SK-N-SH (cell line): ENCODE results near the gene PRPF40A. TPM values are rescaled to one million over a fixed set of nuclear protein-coding genes. Genes with fewer than 3 reads are reported as not detected.

Experiments
- CTCF ChIA-PET: fragments of 300-600, 350-600 bp; formaldehyde crosslinking; extraction: SDS; loops from one replicate; lab custom pipeline; 2021; lab: Yijun Ruan, JAX
- POLR2A ChIA-PET: fragments of 350-600 bp; sonication (Branson Sonifier 250); formaldehyde crosslinking; extraction: SDS; loops from one replicate; lab custom pipeline; 2020; ENCODE audit warnings: antibody characterized with exemption, inconsistent platforms; lab: Yijun Ruan, JAX
- DNase-seq: peaks from one replicate; pipeline ENCODE4 v3.0.0; 2012
- H2AFZ ChIP-seq: fragments of 200-600 bp; sonication (generic); 2 replicates; pipeline ENCODE4 v1.8.1; 2016; ENCODE audit warnings: antibody characterized with exemption, mild to moderate bottlenecking, low read depth
- H3F3A ChIP-seq: fragments of 200-600 bp; sonication (generic); replicated peaks from 2 replicates; pipeline ENCODE3; 2016; ENCODE audit warnings: antibody characterized with exemption, mild to moderate bottlenecking; ENCODE audit not compliant: insufficient read depth
- H3K27ac ChIP-seq, 2 experiments: fragments of 200-500 bp in 1 of 2; fragments of 200-600 bp in 1 of 2; sonication (Bioruptor generic) in 1 of 2; sonication (generic), shearing (Covaris generic) in 1 of 2; 2 replicates each; pipeline versions ENCODE4 v1.5.1 to v1.6.1; 2014 to 2016; ENCODE audit warnings: low read depth in 2 of 2, inconsistent platforms in 1 of 2, low read length in 1 of 2, mild to moderate bottlenecking in 1 of 2, mixed read lengths in 1 of 2
- H3K27me3 ChIP-seq: fragments of 200-600 bp; sonication (generic), shearing (Covaris generic); 2 replicates; pipeline ENCODE4 v1.6.1; 2016; ENCODE audit warnings: mixed run types; ENCODE audit not compliant: insufficient read depth
- H3K36me3 ChIP-seq, 2 experiments: fragments of 200-500 bp in 1 of 2; fragments of 200-600 bp in 1 of 2; sonication (Bioruptor generic) in 1 of 2; sonication (generic) in 1 of 2; replicated peaks in 1 of 2; 2 replicates each; pipeline versions ENCODE3 to v1.5.1; 2014 to 2016; ENCODE audit warnings: low read length in 1 of 2, mild to moderate bottlenecking in 1 of 2; ENCODE audit not compliant: insufficient read depth in 2 of 2, control insufficient read depth in 1 of 2
- H3K4me1 ChIP-seq, 2 experiments: fragments of 200-500 bp in 1 of 2; fragments of 200-600 bp in 1 of 2; sonication (Bioruptor generic) in 1 of 2; sonication (generic), shearing (Covaris generic) in 1 of 2; 2 replicates each; pipeline versions ENCODE4 v1.5.1 to v1.6.1; 2014 to 2016; ENCODE audit warnings: low read depth in 1 of 2, low read length in 1 of 2, mixed run types in 1 of 2; ENCODE audit not compliant: insufficient read depth in 2 of 2, control insufficient read depth in 1 of 2
- H3K4me2 ChIP-seq: fragments of 200-600 bp; sonication (generic), shearing (Covaris generic); 2 replicates; pipeline ENCODE4 v1.6.1; 2017; ENCODE audit warnings: mixed run types
- H3K4me3 ChIP-seq, 2 experiments: fragments of 200-500 bp in 1 of 2; fragments of 200-600 bp in 1 of 2; sonication (Bioruptor generic) in 1 of 2; sonication (generic), shearing (Covaris generic) in 1 of 2; 2 replicates each; pipeline versions ENCODE4 v1.5.1 to v1.8.1; 2014 to 2016; ENCODE audit warnings: low read depth in 2 of 2, inconsistent platforms in 1 of 2, low read length in 1 of 2, mild to moderate bottlenecking in 1 of 2, mixed read lengths in 1 of 2, moderate library complexity in 1 of 2
- H3K79me2 ChIP-seq: fragments of 200-600 bp; sonication (generic); 2 replicates; pipeline ENCODE4 v1.8.1; 2017; ENCODE audit warnings: mild to moderate bottlenecking; ENCODE audit not compliant: insufficient read depth
- H3K9ac ChIP-seq: fragments of 200-600 bp; sonication (generic); 2 replicates; pipeline ENCODE4 v1.6.1; 2017; ENCODE audit warnings: mixed run types
- H3K9me2 ChIP-seq: fragments of 200-600 bp; sonication (generic); 2 replicates; pipeline ENCODE4 v1.6.1; 2017; ENCODE audit warnings: mixed run types
- H3K9me3 ChIP-seq: fragments of 200-600 bp; sonication (generic); 2 replicates; pipeline ENCODE4 v1.6.1; 2017; ENCODE audit warnings: mixed run types, mild to moderate bottlenecking, moderate library complexity
- H4K20me1 ChIP-seq: fragments of 200-600 bp; sonication (generic); 2 replicates; pipeline ENCODE4 v1.6.1; 2017; ENCODE audit warnings: mild to moderate bottlenecking, mixed run types; ENCODE audit not compliant: insufficient read depth
- CTCF ChIP-seq: fragments of 200-600 bp; sonication (generic); IDR thresholded peaks from 2 replicates; pipeline ENCODE4 v1.6.1; 2017; ENCODE audit warnings: antibody characterized with exemption, mild to moderate bottlenecking, moderate library complexity
- EP300 ChIP-seq, 2 experiments: IDR thresholded peaks; 2 replicates each; pipeline versions ENCODE4 v1.4.0 to v1.6.1; 2012; ENCODE audit warnings: borderline replicate concordance in 1 of 2, low read depth in 1 of 2, low read length in 1 of 2
- FOXJ3 ChIP-seq: sonication (generic); formaldehyde crosslinking; IDR thresholded peaks from 2 replicates; pipeline ENCODE4 v1.5.1; 2020; ENCODE audit warnings: mild to moderate bottlenecking, missing genetic modification reagents
- FOXM1 ChIP-seq: IDR thresholded peaks from 2 replicates; pipeline ENCODE4 v1.4.0; 2012; ENCODE audit warnings: low read depth, mild to moderate bottlenecking
- MEF2A ChIP-seq: IDR thresholded peaks from 2 replicates; pipeline ENCODE4 v1.4.0; 2012; ENCODE audit warnings: low read depth, borderline replicate concordance
- NFIC ChIP-seq: IDR thresholded peaks from 2 replicates; pipeline ENCODE4 v1.4.0; 2012; ENCODE audit warnings: borderline replicate concordance
- POLR2AphosphoS5 ChIP-seq: IDR thresholded peaks from 2 replicates; pipeline ENCODE4 v1.6.1; 2012; ENCODE audit warnings: low read depth, low read length
- RAD21 ChIP-seq: IDR thresholded peaks from 2 replicates; pipeline ENCODE4 v1.6.1; 2012; ENCODE audit warnings: mild to moderate bottlenecking, low read length
- RCOR1 ChIP-seq: fragments of 150-350 bp; IDR thresholded peaks from 2 replicates; pipeline ENCODE4 v1.6.1; 2017; ENCODE audit warnings: antibody characterized with exemption, low read length
- SMC3 ChIP-seq: IDR thresholded peaks from 2 replicates; pipeline ENCODE4 v1.6.1; 2012; ENCODE audit warnings: low read depth, low read length, improper control_type of control experiment
- TCF12 ChIP-seq: IDR thresholded peaks from 2 replicates; pipeline ENCODE4 v1.4.0; 2012
- USF1 ChIP-seq: IDR thresholded peaks from 2 replicates; pipeline ENCODE4 v1.4.0; 2012; ENCODE audit warnings: low read depth, borderline replicate concordance
- WGBS: methylation state at CpG from one replicate; pipeline ENCODE4 v1.1.6; 2017; ENCODE audit warnings: low lambda C conversion rate; 5-methylcytosine and 5-hydroxymethylcytosine counted together
- polyA plus RNA-seq, 3 experiments: library from polyadenylated mRNA; depleted of rRNA; stranded (reverse); fragments of >200 nt; gene quantifications; 2 replicates each; pipeline ENCODE4 v1.2.3, GENCODE V29; 2012
- TF ChIP-seq, protein P1 (sequence below): IDR thresholded peaks from 2 replicates; pipeline ENCODE4 v1.4.0; 2012; ENCODE audit warnings: low read depth, borderline replicate concordance
- TF ChIP-seq, protein P2 (sequence below): IDR thresholded peaks from 2 replicates; pipeline ENCODE4 v1.4.0; 2012; ENCODE audit warnings: low read depth

Gene PRPF40A
- polyA plus RNA-seq, 1 of the 3 experiments (the other 2 are of a cell fraction) = 55.8 TPM

- WGBS = 9% methylated on average over 1 of the region's 1 CpG
- POLR2A ChIA-PET = no interaction called here
- H3K27me3 ChIP-seq = no peaks in the 10 kb centered on the region
- no peak overlapping the region; a peak in 1 of 4 replicates for H3K4me3 ChIP-seq
- TF ChIP-seq NFIC (no peak), EP300 (IDR thresholded peaks at IDR 0.05; ENCODE audit: borderline replicate concordance in 1 of 2, low read depth in 1 of 2, low read length in 1 of 2) (no peak), CTCF (peak; percentile 84), RCOR1 (no peak), POLR2AphosphoS5 (no peak), RAD21 (peak; percentile 85), SMC3 (peak; percentile 63), MEF2A (no peak), USF1 (no peak), FOXM1 (no peak)
- TF ChIP-seq, protein P1, sequence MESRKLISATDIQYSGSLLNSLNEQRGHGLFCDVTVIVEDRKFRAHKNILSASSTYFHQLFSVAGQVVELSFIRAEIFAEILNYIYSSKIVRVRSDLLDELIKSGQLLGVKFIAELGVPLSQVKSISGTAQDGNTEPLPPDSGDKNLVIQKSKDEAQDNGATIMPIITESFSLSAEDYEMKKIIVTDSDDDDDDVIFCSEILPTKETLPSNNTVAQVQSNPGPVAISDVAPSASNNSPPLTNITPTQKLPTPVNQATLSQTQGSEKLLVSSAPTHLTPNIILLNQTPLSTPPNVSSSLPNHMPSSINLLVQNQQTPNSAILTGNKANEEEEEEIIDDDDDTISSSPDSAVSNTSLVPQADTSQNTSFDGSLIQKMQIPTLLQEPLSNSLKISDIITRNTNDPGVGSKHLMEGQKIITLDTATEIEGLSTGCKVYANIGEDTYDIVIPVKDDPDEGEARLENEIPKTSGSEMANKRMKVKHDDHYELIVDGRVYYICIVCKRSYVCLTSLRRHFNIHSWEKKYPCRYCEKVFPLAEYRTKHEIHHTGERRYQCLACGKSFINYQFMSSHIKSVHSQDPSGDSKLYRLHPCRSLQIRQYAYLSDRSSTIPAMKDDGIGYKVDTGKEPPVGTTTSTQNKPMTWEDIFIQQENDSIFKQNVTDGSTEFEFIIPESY = no peak
- no peaks in the 10 kb centered on the region for H3K9me2 ChIP-seq
- no peaks in the 10 kb centered on the region for H3F3A ChIP-seq
- DNase-seq = peak; percentile 48
- no peak overlapping the region for H2AFZ ChIP-seq
- H3K27ac ChIP-seq = peak overlapping the region in 1 of 2 experiments; percentile 34; a peak in 1 of 4 replicates
- H3K4me1 ChIP-seq = peaks cover 5% of the 10 kb centered on the region in 2 experiments; a peak in 3 of 4 replicates
- H3K9ac ChIP-seq = no peak overlapping the region
- H4K20me1 ChIP-seq = no peaks in the 10 kb centered on the region
- H3K79me2 ChIP-seq = no peaks in the 10 kb centered on the region
- H3K36me3 ChIP-seq = peaks cover 18 to 38% of the 10 kb centered on the region in 2 experiments
- CTCF ChIA-PET = interaction anchor here (0.6 to 4.0 kb wide), 16 partner anchors 8 to 452 kb away, joined by 3 to 24 read pairs (median 3); partner anchors contain the start of gene STAM2
- H3K4me2 ChIP-seq = no peak overlapping the region
- H3K9me3 ChIP-seq = no peaks in the 10 kb centered on the region
Measured at GRCh38 chr2:152627351-152627957, 89.8 kb downstream of the PRPF40A start.

- Histone ChIP-seq H3K79me2 (no peaks in the 10 kb centered on the region), H4K20me1 (no peaks in the 10 kb centered on the region), H2AFZ (no peak overlapping the region), H3K4me1 (peaks cover 5% of the 10 kb centered on the region in 2 experiments; a peak in 3 of 4 replicates), H3K4me2 (no peak overlapping the region), H3K9me2 (no peaks in the 10 kb centered on the region), H3K27ac (peak overlapping the region in 1 of 2 experiments; percentile 34; a peak in 1 of 4 replicates), H3K9ac (no peak overlapping the region), H3K9me3 (no peaks in the 10 kb centered on the region), H3K4me3 (no peak overlapping the region), H3K36me3 (peaks cover 15 to 33% of the 10 kb centered on the region in 2 experiments), H3K27me3 (no peaks in the 10 kb centered on the region), H3F3A (no peaks in the 10 kb centered on the region)
- TF ChIP-seq, protein P2, sequence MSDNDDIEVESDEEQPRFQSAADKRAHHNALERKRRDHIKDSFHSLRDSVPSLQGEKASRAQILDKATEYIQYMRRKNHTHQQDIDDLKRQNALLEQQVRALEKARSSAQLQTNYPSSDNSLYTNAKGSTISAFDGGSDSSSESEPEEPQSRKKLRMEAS = no peak
- TF ChIP-seq EP300 (IDR thresholded peaks at IDR 0.05; ENCODE audit: borderline replicate concordance in 1 of 2, low read depth in 1 of 2, low read length in 1 of 2) (no peak), FOXJ3 (CRISPR knock-in tag) (no peak), TCF12 (peak; percentile 53)
- ChIA-PET POLR2A (no interaction called here), CTCF (interaction anchor here (0.6 to 4.0 kb wide), 11 partner anchors 9 to 465 kb away, joined by 3 to 24 read pairs (median 7); partner anchors contain the start of gene STAM2)
- DNase-seq = peak; percentile 15
- WGBS = 50% methylated on average over 4 of the region's 4 CpGs
Measured at GRCh38 chr2:152626911-152627339, 90.3 kb downstream of the PRPF40A start.
